HG03575 (cell line): ENCODE data around the gene TBXA2R.

ENCODE experiments used
- ATAC-seq: cut with Tn5 transposase; IDR thresholded peaks from one replicate; pipeline ENCODE4 v1.9.1; 2021; ENCODE audit not compliant: unreplicated experiment, insufficient number of reproducible peaks, low FRiP score; ENCODE audit errors: extremely low read depth

The TBXA2R gene

DNA sequence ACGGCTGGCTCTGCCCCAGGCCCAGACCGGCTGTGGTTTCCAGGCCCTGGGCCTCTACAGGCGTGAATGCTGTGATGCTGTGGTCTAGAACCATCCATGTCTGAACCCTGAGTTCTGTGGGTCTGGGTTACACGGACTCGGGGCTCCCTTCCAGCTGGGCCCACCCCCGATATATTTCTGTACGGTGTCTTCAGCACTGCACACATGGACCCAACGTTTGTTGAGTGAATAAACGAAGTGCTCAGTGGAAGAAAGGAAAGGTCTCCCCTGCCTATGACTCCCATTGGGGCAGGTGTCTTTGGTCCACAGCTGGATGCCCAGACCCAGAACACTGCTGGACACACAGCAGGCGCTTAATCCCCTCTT lies 61.0 kb downstream of the TBXA2R start:
- no peak for ATAC-seq

DNA sequence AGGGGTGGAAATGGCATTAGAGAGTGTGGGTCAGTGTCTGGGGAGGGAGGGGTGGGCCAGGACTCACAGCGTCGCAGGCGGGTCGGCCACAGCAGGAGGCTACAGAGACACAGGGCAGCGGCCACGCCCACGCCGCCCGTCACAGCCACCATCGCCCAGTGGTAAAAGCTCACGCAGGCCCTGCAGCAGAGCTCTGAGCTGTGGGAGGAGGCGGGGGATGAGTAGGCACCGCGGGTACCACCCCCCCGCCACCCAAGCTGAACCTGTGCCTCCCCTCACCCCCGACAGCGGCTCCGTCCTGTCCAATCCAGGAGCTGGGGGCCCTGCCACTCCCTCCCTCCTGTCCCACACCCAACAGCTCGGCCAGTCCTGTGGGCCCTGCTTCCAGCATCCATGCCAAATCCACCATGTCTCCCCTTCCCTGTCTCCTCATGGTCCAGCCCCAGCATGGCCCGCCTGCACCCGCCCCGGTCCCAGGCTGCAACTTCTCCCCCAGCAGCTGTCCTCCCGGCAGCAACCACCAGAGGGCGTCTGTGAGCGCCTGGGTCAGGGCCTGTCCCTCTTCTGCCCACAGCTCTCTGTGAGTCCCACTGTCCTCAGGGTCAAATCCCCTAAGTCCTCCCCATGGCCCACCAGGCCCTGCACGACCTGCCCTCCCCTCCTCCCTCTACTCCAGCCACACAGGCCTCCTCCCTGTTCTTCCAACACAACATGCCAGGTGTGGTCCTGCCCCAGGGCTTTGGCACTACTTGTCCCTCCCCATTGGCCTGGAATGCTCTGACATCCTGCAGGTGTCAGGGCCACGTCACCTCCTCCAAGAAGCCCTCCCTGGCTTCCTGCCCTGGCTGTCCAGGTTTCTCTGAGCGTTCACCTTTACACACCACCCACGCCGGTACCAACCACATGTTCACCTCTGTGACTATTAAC lies 61.7 kb downstream of the TBXA2R start:
- ATAC-seq, result no peak
